Measurements from ENCODE around the gene INPP5A.
"Not testable (repeated sequence)": the region's sequence is repeated elsewhere in the genome, so short reads cannot be mapped to it uniquely, and the experiment has no call there.

INPP5A gene

GRCh38 chr10:132550366-132551092 lies 12.9 kb downstream of the INPP5A start:
- no peak for DNase-seq

GRCh38 chr10:132551093-132551807 lies 13.7 kb downstream of the INPP5A start:
- no peak for DNase-seq

- no peak for DNase-seq
These were observed 14.2 kb downstream of the INPP5A start for GRCh38 chr10:132551808-132552130.

- not testable (repeated sequence) for DNase-seq
These were observed 15.0 kb downstream of the INPP5A start for GRCh38 chr10:132552635-132553034.

- not testable (repeated sequence) for DNase-seq
These were observed 16.0 kb downstream of the INPP5A start for GRCh38 chr10:132553568-132553967.

GRCh38 chr10:132554053-132554990 lies 16.7 kb downstream of the INPP5A start:
- no peak for DNase-seq

GRCh38 chr10:132554991-132555647 lies 17.5 kb downstream of the INPP5A start:
- no peak for DNase-seq

- DNase-seq, result no peak
These were observed 18.3 kb downstream of the INPP5A start for GRCh38 chr10:132555648-132556575.

GRCh38 chr10:132556994-132557441 lies 19.4 kb downstream of the INPP5A start:
- no peak for DNase-seq

GRCh38 chr10:132557696-132558515 lies 20.3 kb downstream of the INPP5A start:
- DNase-seq, result no peak

GRCh38 chr10:132558516-132559413 lies 21.2 kb downstream of the INPP5A start:
- DNase-seq, result no peak

- DNase-seq, result no peak
These were observed 22.0 kb downstream of the INPP5A start for GRCh38 chr10:132559538-132559937.

- no peak for DNase-seq
These were observed 22.7 kb downstream of the INPP5A start for GRCh38 chr10:132560241-132560731.

- no peak for DNase-seq
These were observed 24.8 kb downstream of the INPP5A start for GRCh38 chr10:132562177-132562915.

GRCh38 chr10:132562916-132563456 lies 25.4 kb downstream of the INPP5A start:
- no peak for DNase-seq

GRCh38 chr10:132563485-132564248 lies 26.1 kb downstream of the INPP5A start:
- no peak for DNase-seq

- DNase-seq, result no peak
These were observed 26.6 kb downstream of the INPP5A start for GRCh38 chr10:132564249-132564605.

- DNase-seq, result no peak
These were observed 27.1 kb downstream of the INPP5A start for GRCh38 chr10:132564690-132565089.
